DMS53 treated with DMSO at 0.1 percent for 48 hours (cell line): Measurements from ENCODE around the gene TM2D3.

Source experiments
- DNase-seq: peaks from one replicate; lab custom pipeline; 2025; ENCODE audit not compliant: unreplicated experiment; lab: John Stamatoyannopoulos, UW

Gene TM2D3

GRCh38 chr15:101609742-101610610 is 42.2 kb downstream of the TM2D3 start:
- DNase-seq, result no peak

- no peak for DNase-seq
These were observed 44.0 kb downstream of the TM2D3 start for GRCh38 chr15:101608201-101608600.

DNA sequence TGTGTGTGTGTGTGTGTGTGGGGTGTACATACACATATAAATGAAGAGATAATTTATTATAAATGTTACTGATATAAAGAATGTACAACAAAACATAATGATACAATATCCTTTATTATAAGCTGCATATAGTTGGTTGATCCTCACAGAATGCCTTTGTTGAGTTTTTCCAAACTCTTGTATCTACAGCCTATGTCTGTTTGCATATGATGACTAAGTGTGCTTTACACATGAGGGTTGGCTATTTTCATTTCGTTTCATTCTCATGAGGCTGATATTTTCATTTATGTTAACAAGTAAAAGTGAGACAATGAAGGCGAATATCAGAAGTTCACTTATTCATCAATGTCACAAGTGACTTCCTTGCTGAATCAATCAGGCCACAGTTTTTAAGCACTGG is 45.1 kb downstream of the TM2D3 start:
- DNase-seq, result no peak

DNA sequence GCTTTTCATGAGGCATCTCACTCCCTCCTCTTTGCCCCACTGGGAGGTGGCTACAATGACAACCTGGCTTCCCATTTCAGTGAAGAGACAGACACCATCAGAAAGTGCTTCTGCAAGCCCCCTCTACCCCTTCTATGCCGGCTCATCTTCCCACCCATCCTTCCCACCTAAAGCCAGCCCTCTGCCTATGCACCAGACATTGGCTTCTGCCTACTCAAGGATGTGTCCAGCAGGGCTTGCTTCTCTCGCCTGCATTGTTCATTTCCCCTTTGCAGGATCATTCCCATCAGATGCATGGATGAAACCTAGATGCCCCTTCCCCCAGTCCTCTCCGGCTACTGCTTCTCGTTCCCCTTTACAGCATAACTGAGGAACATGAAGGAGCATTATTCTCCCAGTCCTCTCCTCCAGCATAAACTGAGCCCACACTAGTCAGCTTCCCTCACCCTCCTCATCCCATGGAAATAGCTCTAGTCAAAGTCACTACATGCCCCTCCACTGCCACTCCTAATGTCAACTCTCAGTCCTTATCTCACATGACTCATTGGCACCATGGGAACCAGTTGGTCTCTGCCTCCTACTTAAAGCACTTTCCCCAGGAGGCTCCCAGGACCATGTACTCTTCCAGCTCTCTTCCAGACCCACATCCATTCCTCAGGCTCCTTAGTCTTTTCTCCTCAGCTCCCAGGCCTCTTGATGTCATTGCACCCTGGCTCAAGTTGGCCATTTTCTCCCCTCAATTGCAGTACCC is 47.9 kb downstream of the TM2D3 start:
- DNase-seq, result no peak

GRCh38 chr15:101602801-101603200 is 49.4 kb downstream of the TM2D3 start:
- no peak for DNase-seq

- no peak for DNase-seq
These were observed 52.1 kb downstream of the TM2D3 start for GRCh38 chr15:101600035-101600434.

DNA sequence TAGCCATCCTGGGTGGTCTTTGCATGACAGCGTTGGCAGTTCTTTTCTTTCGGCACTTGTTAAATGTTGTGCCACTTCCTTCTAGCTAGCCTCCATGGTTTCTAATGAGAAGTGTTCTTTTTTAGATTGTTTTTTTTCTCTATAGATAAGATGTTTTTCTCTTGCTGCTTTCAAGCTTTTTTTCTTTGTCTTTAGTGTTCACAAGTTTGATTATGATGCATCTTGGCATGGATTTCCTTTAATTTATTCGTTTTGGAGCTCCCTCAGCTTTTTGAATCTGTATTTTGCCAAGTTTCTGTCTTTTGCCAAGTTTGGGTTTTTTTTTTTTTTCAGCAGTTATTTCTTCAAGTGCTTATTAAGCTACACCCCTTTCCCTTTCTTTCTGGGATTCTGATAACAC is 53.1 kb downstream of the TM2D3 start:
- no peak for DNase-seq

DNA sequence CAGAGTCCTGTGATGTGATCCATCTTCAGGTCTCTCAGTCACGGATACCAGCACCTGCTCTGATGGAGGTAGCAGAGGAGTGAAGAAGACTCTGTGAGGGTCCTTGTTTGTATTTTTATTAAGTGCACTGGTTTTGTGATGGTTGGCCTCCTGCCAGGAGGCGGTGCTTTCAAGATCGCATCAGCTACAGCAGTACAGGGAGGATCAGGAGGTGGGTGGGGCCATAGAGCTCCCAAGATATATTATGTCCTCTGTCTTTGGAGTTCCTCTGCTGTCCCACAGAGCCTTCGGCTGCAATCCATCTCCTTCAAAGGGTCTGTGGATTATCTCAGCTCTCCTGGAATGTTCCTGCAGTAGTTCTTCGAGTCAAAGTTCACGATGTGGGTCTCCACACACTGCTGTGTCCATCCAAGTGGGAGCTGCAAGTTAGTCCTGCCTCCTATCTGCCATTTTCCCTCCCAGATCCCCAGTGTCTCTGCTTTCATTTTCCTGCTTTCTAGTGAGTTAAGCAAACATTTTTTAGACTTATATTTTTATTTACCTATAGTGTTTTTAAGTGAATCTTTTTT is 54.7 kb downstream of the TM2D3 start:
- DNase-seq, result no peak

DNA sequence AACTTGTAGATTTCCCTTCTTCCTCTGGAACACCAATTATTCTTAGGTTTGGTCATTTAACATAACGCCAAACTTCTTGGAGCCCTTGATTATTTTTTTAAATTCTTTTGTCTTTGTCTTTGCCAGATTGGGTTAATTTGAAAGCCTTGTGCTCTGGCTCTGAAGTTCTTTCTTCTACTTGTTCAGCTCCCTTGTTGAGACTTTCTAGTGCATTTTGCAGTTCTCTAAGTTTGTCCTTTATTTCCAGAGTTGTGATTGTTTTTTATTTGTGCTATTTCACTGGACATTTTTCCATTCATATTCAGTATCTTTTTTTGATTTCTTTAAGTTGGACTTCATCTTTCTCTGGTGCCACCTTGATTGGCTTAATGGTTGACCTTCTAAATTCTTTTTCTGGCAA is 55.5 kb downstream of the TM2D3 start:
- DNase-seq, result no peak
